Measurements from ENCODE around the gene PTPRR.

PTPRR gene

GRCh38 chr12:70648831-70649230 lies 271.7 kb downstream of the PTPRR start:
- no peak for TF ChIP-seq CTCF (IDR thresholded peaks at IDR 0.05; ENCODE audit: low read depth, low read length)
- no peak for DNase-seq (ENCODE audit: extremely low read depth, low read depth)

GRCh38 chr12:70648191-70648590 lies 272.3 kb downstream of the PTPRR start:
- no peak for TF ChIP-seq CTCF (IDR thresholded peaks at IDR 0.05; ENCODE audit: low read depth, low read length)
- DNase-seq (ENCODE audit: extremely low read depth, low read depth): no peak

- no peak for TF ChIP-seq CTCF (IDR thresholded peaks at IDR 0.05; ENCODE audit: low read depth, low read length)
- DNase-seq (ENCODE audit: extremely low read depth, low read depth): no peak
Measured at GRCh38 chr12:70646850-70647249, 273.7 kb downstream of the PTPRR start.

GRCh38 chr12:70645494-70646317 lies 274.8 kb downstream of the PTPRR start:
- DNase-seq (ENCODE audit: extremely low read depth, low read depth): peak; percentile 48
- no peak for TF ChIP-seq CTCF (IDR thresholded peaks at IDR 0.05; ENCODE audit: low read depth, low read length)

- no peak for TF ChIP-seq CTCF (IDR thresholded peaks at IDR 0.05; ENCODE audit: low read depth, low read length)
Measured at GRCh38 chr12:70644861-70645260, 275.7 kb downstream of the PTPRR start.

GRCh38 chr12:70643939-70644338 lies 276.6 kb downstream of the PTPRR start:
- TF ChIP-seq CTCF (IDR thresholded peaks at IDR 0.05; ENCODE audit: low read depth, low read length): no peak

More at GRCh38 chr12:70644861-70645260, 275.7 kb downstream of the PTPRR start:
- no peak for DNase-seq (ENCODE audit: extremely low read depth, low read depth)

GRCh38 chr12:70641691-70642090 lies 278.8 kb downstream of the PTPRR start:
- no peak for DNase-seq (ENCODE audit: extremely low read depth, low read depth)
- TF ChIP-seq CTCF (IDR thresholded peaks at IDR 0.05; ENCODE audit: low read depth, low read length): no peak

More at GRCh38 chr12:70643939-70644338, 276.6 kb downstream of the PTPRR start:
- DNase-seq (ENCODE audit: extremely low read depth, low read depth): no peak

All from AG09319 (cell line).